Gastroesophageal sphincter (tissue), 3 donors: Measurements from ENCODE around the gene CSNK2A1.

Source experiments
- CTCF ChIP-seq, 4 experiments: fragments of 200-600 bp in 2 of 4; fragments of 450-650 bp in 2 of 4; sonication (generic) in 1 of 4; IDR thresholded peaks; one replicate each; pipeline ENCODE4 v1.5.1; 2017 to 2019; ENCODE audit warnings: antibody characterized with exemption in 4 of 4, mild to moderate bottlenecking in 2 of 4, moderate library complexity in 2 of 4
- POLR2A ChIP-seq, 2 donors: fragments of 450-650 bp; IDR thresholded peaks; one replicate each; pipeline ENCODE4 v1.6.1; 2017; ENCODE audit warnings: antibody characterized with exemption in 2 of 2, mild to moderate bottlenecking in 2 of 2, moderate library complexity in 1 of 2
- POLR2AphosphoS5 ChIP-seq: sonication (generic); formaldehyde crosslinking; IDR thresholded peaks from one replicate; pipeline ENCODE4 v1.6.1; 2017; ENCODE audit warnings: antibody characterized with exemption

GRCh38 chr20:550611-551010 lies 7.0 kb upstream of the CSNK2A1 start:
- TF ChIP-seq POLR2A (IDR thresholded peaks at IDR 0.05), result no peak
- no peak for TF ChIP-seq POLR2AphosphoS5
- TF ChIP-seq CTCF (IDR thresholded peaks at IDR 0.05), result no peak
